Upper lobe of left lung (tissue), 6 donors: Measurements from ENCODE around the gene RNF130. TPM values are rescaled to one million over a fixed set of nuclear protein-coding genes. Genes with fewer than 3 reads are reported as not detected.
A peak's percentile ranks its signal among the peaks of the same experiment; 100 is the strongest.

Source experiments
- ATAC-seq, 2 donors: fragments of 200-7000 bp; cut with Tn5 transposase; one replicate each; pipeline ENCODE4 v1.9.1; 2022; ENCODE audit warnings: mild to moderate bottlenecking in 2 of 2, moderate library complexity in 2 of 2; ENCODE audit not compliant: low FRiP score in 2 of 2
- DNase-seq, 2 donors: peaks; one replicate each; pipeline ENCODE4 v3.0.0-alpha.2; 2019 to 2020
- H3K27ac ChIP-seq, 4 donors: fragments of 200-600 bp; sonication (generic); one replicate each; pipeline ENCODE4 v1.5.1; 2016 to 2019
- H3K27me3 ChIP-seq, 4 donors: fragments of 200-600 bp; sonication (generic); one replicate each; pipeline ENCODE4 v1.5.1; 2017 to 2019
- H3K36me3 ChIP-seq, 4 donors: fragments of 200-600 bp; sonication (generic); one replicate each; pipeline ENCODE4 v1.5.1; 2016 to 2019
- H3K4me1 ChIP-seq, 4 donors: fragments of 200-600 bp; sonication (generic); one replicate each; pipeline ENCODE4 v1.5.1; 2018 to 2019
- H3K4me3 ChIP-seq, 4 donors: fragments of 200-600 bp; sonication (generic); one replicate each; pipeline ENCODE4 v1.5.1; 2017 to 2019; ENCODE audit warnings: mild to moderate bottlenecking in 2 of 4, moderate library complexity in 1 of 4
- H3K9me3 ChIP-seq, 4 donors: fragments of 200-600 bp; sonication (generic); one replicate each; pipeline ENCODE4 v1.5.1; 2018 to 2019
- CTCF ChIP-seq, 6 experiments: fragments of 450-650 bp in 4 of 6; fragments of 200-600 bp in 2 of 6; sonication (generic) in 2 of 6; IDR thresholded peaks; one replicate each; pipeline ENCODE4 v1.5.1; 2016 to 2019; ENCODE audit warnings: antibody characterized with exemption in 6 of 6
- EP300 ChIP-seq, 4 donors: sonication (generic); formaldehyde crosslinking; IDR thresholded peaks; one replicate each; pipeline ENCODE4 v1.5.1; 2017; ENCODE audit warnings: antibody characterized with exemption in 4 of 4, control low read depth in 2 of 4
- POLR2A ChIP-seq, 4 donors: fragments of 450-650 bp; IDR thresholded peaks; one replicate each; pipeline ENCODE4 v1.5.1; 2016 to 2017; ENCODE audit warnings: antibody characterized with exemption in 4 of 4, mild to moderate bottlenecking in 2 of 4
- POLR2AphosphoS5 ChIP-seq, 2 donors: sonication (generic); formaldehyde crosslinking; IDR thresholded peaks; one replicate each; pipeline ENCODE4 v1.5.1; 2017; ENCODE audit warnings: antibody characterized with exemption in 2 of 2
- WGBS, 2 donors: methylation state at CpG; one replicate each; pipeline ENCODE4 v1.1.5; 2017 to 2018; 5-methylcytosine and 5-hydroxymethylcytosine counted together
- total RNA-seq, 6 donors: library from RNA; depleted of rRNA in 4 of 6; stranded (reverse); fragments of >200 nt in 4 of 6; gene quantifications; one replicate each; pipeline versions ENCODE4 v1.1.0 to v1.2.1, GENCODE V29; 2016 to 2021
- donor health status: DM: no; HTN: no; CAD: no; lungs with moderate emphysema.
- donor health status: DM: no; HTN: yes; CAD: no; lungs with severe emphysema.

Gene RNF130
- total RNA-seq, 6 donors from 2014 or later: 54.5 to 137 (median 98.2) TPM

- no peaks in the 10 kb centered on the region for H3K4me1 ChIP-seq
- no peak overlapping the region for H3K27ac ChIP-seq
- no peaks in the 10 kb centered on the region for H3K9me3 ChIP-seq
- no peaks in the 10 kb centered on the region for H3K27me3 ChIP-seq
- ATAC-seq: peak; percentile 42 to 50
- H3K4me3 ChIP-seq: no peak overlapping the region
- no peaks in the 10 kb centered on the region for H3K36me3 ChIP-seq
- no peak for DNase-seq
- TF ChIP-seq POLR2AphosphoS5 (IDR thresholded peaks at IDR 0.05): no peak
- no peak for TF ChIP-seq EP300 (IDR thresholded peaks at IDR 0.05)
- no peak for TF ChIP-seq CTCF (IDR thresholded peaks at IDR 0.05)
- TF ChIP-seq POLR2A (IDR thresholded peaks at IDR 0.05): no peak
- 68 to 82% methylated on average over 6 of the region's 6 CpGs for WGBS, 2 donors
These were observed 148.1 kb downstream of the RNF130 start for GRCh38 chr5:179923436-179923835.

GRCh38 chr5:179920175-179920574 lies 151.4 kb downstream of the RNF130 start:
- Histone ChIP-seq H3K9me3 (no peaks in the 10 kb centered on the region), H3K36me3 (no peaks in the 10 kb centered on the region), H3K27ac (no peak overlapping the region), H3K4me1 (no peaks in the 10 kb centered on the region), H3K27me3 (no peaks in the 10 kb centered on the region), H3K4me3 (no peak overlapping the region)
- ATAC-seq (no peak), DNase-seq (no peak)
- TF ChIP-seq POLR2A (IDR thresholded peaks at IDR 0.05) (no peak), CTCF (IDR thresholded peaks at IDR 0.05) (no peak), POLR2AphosphoS5 (IDR thresholded peaks at IDR 0.05) (no peak), EP300 (IDR thresholded peaks at IDR 0.05) (no peak)
- 89 to 94% methylated on average over 4 of the region's 4 CpGs for WGBS, 2 donors

- peak in 1 of 2 donors; percentile 55 for DNase-seq
- no peak for ATAC-seq
- H3K4me3 ChIP-seq: no peak overlapping the region
- no peaks in the 10 kb centered on the region for H3K36me3 ChIP-seq
- H3K27me3 ChIP-seq: no peaks in the 10 kb centered on the region
- 80 to 85% methylated on average over 16 to 20 of the region's 20 CpGs for whole genome bisulfite sequencing, 2 donors
- no peaks in the 10 kb centered on the region for H3K9me3 ChIP-seq
- H3K4me1 ChIP-seq: no peaks in the 10 kb centered on the region
- H3K27ac ChIP-seq: no peak overlapping the region
- TF ChIP-seq POLR2A (IDR thresholded peaks at IDR 0.05) (no peak), EP300 (IDR thresholded peaks at IDR 0.05) (no peak)
These were observed 152.0 kb downstream of the RNF130 start for GRCh38 chr5:179919487-179920060.

- WGBS, 2 donors: 89 to 97% methylated on average over 18 to 19 of the region's 19 CpGs
These were observed 152.6 kb downstream of the RNF130 start for GRCh38 chr5:179918742-179919486.

More at GRCh38 chr5:179918742-179919486, 152.6 kb downstream of the RNF130 start:
- Histone ChIP-seq H3K27me3 (no peaks in the 10 kb centered on the region), H3K4me1 (peaks cover 0 to 6% (median 1%) of the 10 kb centered on the region in 4 donors), H3K9me3 (no peaks in the 10 kb centered on the region), H3K4me3 (no peak overlapping the region), H3K36me3 (no peaks in the 10 kb centered on the region), H3K27ac (no peak overlapping the region)
- DNase-seq: no peak
- TF ChIP-seq POLR2A (IDR thresholded peaks at IDR 0.05) (no peak), CTCF (IDR thresholded peaks at IDR 0.05) (no peak), POLR2AphosphoS5 (IDR thresholded peaks at IDR 0.05) (no peak), EP300 (IDR thresholded peaks at IDR 0.05) (no peak)
- ATAC-seq: no peak
